HG03469 (cell line): Measurements from ENCODE around the gene CLECL1.
"Not testable (repeated sequence)": the region's sequence is repeated elsewhere in the genome, so short reads cannot be mapped to it uniquely, and the experiment has no call there.

Experiments
- ATAC-seq: cut with Tn5 transposase; IDR thresholded peaks from one replicate; pipeline ENCODE4 v1.9.1; 2021; ENCODE audit warnings: mild to moderate bottlenecking, moderate library complexity, moderate number of reproducible peaks; ENCODE audit not compliant: unreplicated experiment

Gene CLECL1

GRCh38 chr12:9725213-9725870, 7.6 kb downstream of the CLECL1 start:
- no peak for ATAC-seq

- ATAC-seq = no peak
These were observed 8.9 kb downstream of the CLECL1 start for GRCh38 chr12:9724023-9724422.

GRCh38 chr12:9721394-9722092, 11.4 kb downstream of the CLECL1 start:
- peak; percentile 55 for ATAC-seq

GRCh38 chr12:9719790-9720189, 13.1 kb downstream of the CLECL1 start:
- ATAC-seq = no peak

GRCh38 chr12:9718968-9719367, 13.9 kb downstream of the CLECL1 start:
- ATAC-seq = no peak

GRCh38 chr12:9717070-9717925, 15.6 kb downstream of the CLECL1 start:
- no peak for ATAC-seq

- peak; percentile 57 for ATAC-seq
These were observed 19.8 kb downstream of the CLECL1 start for GRCh38 chr12:9713032-9713558.

GRCh38 chr12:9711664-9712063, 21.2 kb downstream of the CLECL1 start:
- no peak for ATAC-seq

- ATAC-seq = no peak
These were observed 22.1 kb downstream of the CLECL1 start for GRCh38 chr12:9710584-9711375.

GRCh38 chr12:9708853-9709252, 24.0 kb downstream of the CLECL1 start:
- no peak for ATAC-seq

- ATAC-seq = no peak
These were observed 24.8 kb downstream of the CLECL1 start for GRCh38 chr12:9707864-9708808.

- no peak for ATAC-seq
These were observed 25.5 kb downstream of the CLECL1 start for GRCh38 chr12:9707356-9707755.

GRCh38 chr12:9706086-9706685, 26.7 kb downstream of the CLECL1 start:
- no peak for ATAC-seq

- not testable (repeated sequence) for ATAC-seq
These were observed 28.3 kb downstream of the CLECL1 start for GRCh38 chr12:9704561-9704960.

GRCh38 chr12:9702255-9702654, 30.6 kb downstream of the CLECL1 start:
- no peak for ATAC-seq

- no peak for ATAC-seq
These were observed 31.3 kb downstream of the CLECL1 start for GRCh38 chr12:9701380-9702154.

GRCh38 chr12:9700606-9700956, 32.3 kb downstream of the CLECL1 start:
- ATAC-seq = no peak

- ATAC-seq = no peak
These were observed 32.8 kb downstream of the CLECL1 start for GRCh38 chr12:9699898-9700605.
